Sigmoid colon (tissue), 7 donors: ENCODE data around the gene RBBP8NL. TPM values are rescaled to one million over a fixed set of nuclear protein-coding genes. Genes with fewer than 3 reads are reported as not detected.

Source experiments
- DNase-seq: peaks from one replicate; pipeline ENCODE4 v3.0.0-alpha.2; 2019
- H3K27ac ChIP-seq, 4 donors: fragments of 200-600 bp; sonication (generic); one replicate each; pipeline ENCODE4 v1.5.1; 2016 to 2019; ENCODE audit warnings: mild to moderate bottlenecking in 1 of 4
- H3K27me3 ChIP-seq, 3 donors: fragments of 200-600 bp; sonication (generic); one replicate each; pipeline ENCODE4 v1.5.1; 2019; ENCODE audit warnings: mild to moderate bottlenecking in 1 of 3
- H3K36me3 ChIP-seq, 4 donors: fragments of 200-600 bp; sonication (generic); one replicate each; pipeline ENCODE4 v1.5.1; 2016 to 2019
- H3K4me1 ChIP-seq, 4 donors: fragments of 200-600 bp; sonication (generic); one replicate each; pipeline ENCODE4 v1.5.1; 2017 to 2019
- H3K4me3 ChIP-seq, 4 donors: fragments of 200-600 bp; sonication (generic); one replicate each; pipeline ENCODE4 v1.5.1; 2017 to 2019; ENCODE audit warnings: mild to moderate bottlenecking in 2 of 4, moderate library complexity in 1 of 4
- H3K9me3 ChIP-seq, 4 donors: fragments of 200-600 bp in 3 of 4; sonication (generic) in 3 of 4; one replicate each; pipeline versions ENCODE4 v1.5.1 to v1.6.1; 2013 to 2019
- CTCF ChIP-seq, 4 experiments: fragments of 450-650 bp in 3 of 4; fragments of 200-600 bp in 1 of 4; IDR thresholded peaks; one replicate each; pipeline ENCODE4 v1.5.1; 2016 to 2019; ENCODE audit warnings: antibody characterized with exemption in 4 of 4, mild to moderate bottlenecking in 3 of 4, moderate library complexity in 2 of 4
- EP300 ChIP-seq, 4 donors: sonication (generic); formaldehyde crosslinking; IDR thresholded peaks; one replicate each; pipeline ENCODE4 v1.6.1; 2017; ENCODE audit warnings: antibody characterized with exemption in 4 of 4
- POLR2A ChIP-seq, 2 donors: fragments of 450-650 bp; IDR thresholded peaks; one replicate each; pipeline ENCODE4 v1.6.1; 2016; ENCODE audit warnings: antibody characterized with exemption in 2 of 2, mild to moderate bottlenecking in 2 of 2, moderate library complexity in 2 of 2
- POLR2AphosphoS5 ChIP-seq, 4 donors: sonication (generic); formaldehyde crosslinking; IDR thresholded peaks; one replicate each; pipeline ENCODE4 v1.6.1; 2017; ENCODE audit warnings: antibody characterized with exemption in 4 of 4
- WGBS, 2 donors: extraction: QIAGEN DNeasy Blood & Tissue Kit; methylation state at CpG; one replicate each; pipeline ENCODE4 v1.1.7; 2013; 5-methylcytosine and 5-hydroxymethylcytosine counted together
- intact Hi-C: fragments of 100-400 bp; cut with DNase I; formaldehyde crosslinking; loops from one replicate; pipeline ENCODE4 v1.15.1; 2023
- polyA plus RNA-seq, 3 donors: library from polyadenylated mRNA; stranded (reverse); fragments of 200-250 nt; gene quantifications; one replicate each; pipeline ENCODE4 v1.2.3, GENCODE V29; 2013
- total RNA-seq, 4 donors: library from RNA; depleted of rRNA; stranded (reverse); fragments of >200 nt; gene quantifications; one replicate each; pipeline ENCODE4 v1.1.0, GENCODE V29; 2016
- donor health status: healthy with polysubstance abuse.
- donor health status: Bipolar disorder and iron deficiency.
- donor health status: healthy.

RBBP8NL gene
- total and polyA plus RNA-seq, 7 donors, result 4.2 to 12.5 (median 5.4) TPM; not detected in 4

- H3K27ac ChIP-seq, result no peak overlapping the region
- no peaks in the 10 kb centered on the region for H3K4me1 ChIP-seq
- intact Hi-C loops, result no loop called here
- TF ChIP-seq CTCF (IDR thresholded peaks at IDR 0.05), result no peak
- no peak for TF ChIP-seq POLR2A (IDR thresholded peaks at IDR 0.05)
- TF ChIP-seq EP300 (IDR thresholded peaks at IDR 0.05), result no peak
- 54 to 56% methylated on average over 10 of the region's 10 CpGs for WGBS, 2 donors
- H3K9me3 ChIP-seq, result no peaks in the 10 kb centered on the region
- H3K4me3 ChIP-seq, result no peak overlapping the region
- H3K27me3 ChIP-seq, result peaks cover 0 to 15% (median 7%) of the 10 kb centered on the region in 3 donors
- no peak for DNase-seq
- H3K36me3 ChIP-seq, result no peaks in the 10 kb centered on the region
Observed at GRCh38 chr20:62423326-62423706, 4.0 kb downstream of the RBBP8NL start.

- no peak for DNase-seq
- no peaks in the 10 kb centered on the region for H3K36me3 ChIP-seq
- no peak overlapping the region for H3K4me3 ChIP-seq
- H3K9me3 ChIP-seq, result no peaks in the 10 kb centered on the region
- 86 to 87% methylated on average over 20 of the region's 20 CpGs for WGBS, 2 donors
- intact Hi-C loops, result no loop called here
- no peak for TF ChIP-seq POLR2AphosphoS5 (IDR thresholded peaks at IDR 0.05)
- TF ChIP-seq POLR2A (IDR thresholded peaks at IDR 0.05), result no peak
- no peak for TF ChIP-seq CTCF (IDR thresholded peaks at IDR 0.05)
- no peak for TF ChIP-seq EP300 (IDR thresholded peaks at IDR 0.05)
- no peaks in the 10 kb centered on the region for H3K4me1 ChIP-seq
- no peak overlapping the region for H3K27ac ChIP-seq
- peaks cover 0 to 15% (median 7%) of the 10 kb centered on the region in 3 donors for H3K27me3 ChIP-seq
Observed at GRCh38 chr20:62422636-62423325, 4.6 kb downstream of the RBBP8NL start.

- Histone ChIP-seq H3K4me1 (no peaks in the 10 kb centered on the region), H3K4me3 (no peak overlapping the region), H3K36me3 (no peaks in the 10 kb centered on the region), H3K27ac (no peak overlapping the region), H3K27me3 (peaks cover 0 to 22% (median 7%) of the 10 kb centered on the region in 3 donors), H3K9me3 (no peaks in the 10 kb centered on the region)
- intact Hi-C loops, result no loop called here
- no peak for DNase-seq
- TF ChIP-seq EP300 (IDR thresholded peaks at IDR 0.05), result no peak
- TF ChIP-seq CTCF (IDR thresholded peaks at IDR 0.05), result no peak
- no peak for TF ChIP-seq POLR2A (IDR thresholded peaks at IDR 0.05)
- TF ChIP-seq POLR2AphosphoS5 (IDR thresholded peaks at IDR 0.05), result no peak
- WGBS, 2 donors, result 86 to 87% methylated on average over 6 of the region's 6 CpGs
Observed at GRCh38 chr20:62421716-62421990, 5.7 kb downstream of the RBBP8NL start.

GRCh38 chr20:62420846-62421715, 6.3 kb downstream of the RBBP8NL start:
- intact Hi-C loops, result no loop called here
- H3K9me3 ChIP-seq, result no peaks in the 10 kb centered on the region
- no peak overlapping the region for H3K27ac ChIP-seq
- TF ChIP-seq EP300 (IDR thresholded peaks at IDR 0.05) (no peak), POLR2A (IDR thresholded peaks at IDR 0.05) (no peak), POLR2AphosphoS5 (IDR thresholded peaks at IDR 0.05) (no peak), CTCF (IDR thresholded peaks at IDR 0.05) (no peak)
- WGBS, 2 donors, result 92% methylated on average over 24 of the region's 24 CpGs
- peaks cover 0 to 23% (median 7%) of the 10 kb centered on the region in 3 donors for H3K27me3 ChIP-seq
- DNase-seq, result no peak
- no peaks in the 10 kb centered on the region for H3K36me3 ChIP-seq
- H3K4me3 ChIP-seq, result no peak overlapping the region
- no peaks in the 10 kb centered on the region for H3K4me1 ChIP-seq
